CD4-positive, alpha-beta T cell treated with Interleukin-2 at 100 ng/mL for 4 hours (primary cell): ENCODE results near the gene TSPAN5.
"Not testable (repeated sequence)": the region's sequence is repeated elsewhere in the genome, so short reads cannot be mapped to it uniquely, and the experiment has no call there.

Source experiments
- DNase-seq: peaks from one replicate; pipeline ENCODE4 v3.0.0-alpha.2; 2020; ENCODE audit warnings: low spot score

The TSPAN5 gene

GRCh38 chr4:98461121-98461865 lies 197.1 kb downstream of the TSPAN5 start:
- DNase-seq: not testable (repeated sequence)

GRCh38 chr4:98457422-98457821 lies 201.0 kb downstream of the TSPAN5 start:
- DNase-seq: not testable (repeated sequence)

- no peak for DNase-seq
These were observed 206.3 kb downstream of the TSPAN5 start for GRCh38 chr4:98452091-98452490.

- DNase-seq: peak; percentile 24
These were observed 209.5 kb downstream of the TSPAN5 start for GRCh38 chr4:98448908-98449307.

- DNase-seq: no peak
These were observed 210.8 kb downstream of the TSPAN5 start for GRCh38 chr4:98447648-98448047.

- DNase-seq: peak; percentile 73
These were observed 211.7 kb downstream of the TSPAN5 start for GRCh38 chr4:98446499-98447375.

- DNase-seq: no peak
These were observed 214.0 kb downstream of the TSPAN5 start for GRCh38 chr4:98444371-98444770.

GRCh38 chr4:98434816-98435215 lies 223.6 kb downstream of the TSPAN5 start:
- no peak for DNase-seq

- DNase-seq: no peak
These were observed 224.7 kb downstream of the TSPAN5 start for GRCh38 chr4:98433691-98434090.

- DNase-seq: no peak
These were observed 227.6 kb downstream of the TSPAN5 start for GRCh38 chr4:98430708-98431403.

- no peak for DNase-seq
These were observed 235.4 kb downstream of the TSPAN5 start for GRCh38 chr4:98423009-98423408.

- DNase-seq: no peak
These were observed 237.3 kb downstream of the TSPAN5 start for GRCh38 chr4:98421111-98421510.
